ENCODE measurements around the gene OSGEPL1.
A peak's percentile ranks its signal among the peaks of the same experiment; 100 is the strongest.
"Not testable (repeated sequence)": the region's sequence is repeated elsewhere in the genome, so short reads cannot be mapped to it uniquely, and the experiment has no call there.

The OSGEPL1 gene

GRCh38 chr2:189762551-189763298 lies at the start of gene OSGEPL1:
Gene OSGEPL1, minus strand, starts transcription at chr2:189762792. Its CDS starts 1,152 bp downstream, at chr2:189761640.
- DNase-seq: peak; percentile 99

- DNase-seq: no peak
Measured at GRCh38 chr2:189803431-189803830, 40.8 kb upstream of the OSGEPL1 start.

GRCh38 chr2:189802396-189802912 lies 39.9 kb upstream of the OSGEPL1 start:
- no peak for DNase-seq

GRCh38 chr2:189799531-189799930 lies 36.9 kb upstream of the OSGEPL1 start:
- DNase-seq: no peak

- DNase-seq: no peak
Measured at GRCh38 chr2:189799030-189799331, 36.4 kb upstream of the OSGEPL1 start.

- DNase-seq: peak; percentile 11
Measured at GRCh38 chr2:189798312-189799029, 35.9 kb upstream of the OSGEPL1 start.

GRCh38 chr2:189797902-189798301 lies 35.3 kb upstream of the OSGEPL1 start:
- DNase-seq: no peak

- no peak for DNase-seq
Measured at GRCh38 chr2:189794310-189794709, 31.7 kb upstream of the OSGEPL1 start.

GRCh38 chr2:189791338-189792042 lies 28.9 kb upstream of the OSGEPL1 start:
- DNase-seq: no peak

- peak; percentile 97 for DNase-seq
Measured at GRCh38 chr2:189783927-189784867, 21.6 kb upstream of the OSGEPL1 start, which contains the start of the genes ORMDL1 and PMS1. Gene ORMDL1, minus strand, starts transcription at chr2:189784339. Its CDS starts 1,744 bp downstream, at chr2:189782595. Gene PMS1, plus strand, starts transcription at chr2:189784450. Its CDS starts 7,360 bp downstream, at chr2:189791810.

GRCh38 chr2:189783451-189783926 lies 20.9 kb upstream of the OSGEPL1 start:
- peak; percentile 69 for DNase-seq

GRCh38 chr2:189782221-189782671 lies 19.7 kb upstream of the OSGEPL1 start:
- DNase-seq: no peak

GRCh38 chr2:189772212-189772611 lies 9.6 kb upstream of the OSGEPL1 start:
- DNase-seq: no peak

GRCh38 chr2:189770590-189771322 lies 8.2 kb upstream of the OSGEPL1 start:
- no peak for DNase-seq

- no peak for DNase-seq
Measured at GRCh38 chr2:189763908-189764661, 1.5 kb upstream of the OSGEPL1 start.

- no peak for DNase-seq
Measured at GRCh38 chr2:189762229-189762550, 402 bp downstream of the OSGEPL1 start.

GRCh38 chr2:189760154-189760553 lies 2.4 kb downstream of the OSGEPL1 start:
- not testable (repeated sequence) for DNase-seq

- no peak for DNase-seq
Measured at GRCh38 chr2:189756311-189756952, 6.2 kb downstream of the OSGEPL1 start.

GRCh38 chr2:189751080-189751658 lies 11.4 kb downstream of the OSGEPL1 start:
- DNase-seq: no peak

- DNase-seq: no peak
Measured at GRCh38 chr2:189729430-189729829, 33.2 kb downstream of the OSGEPL1 start.
